ENCODE data around the gene RGP1.

RGP1 gene

GRCh38 chr9:35718721-35719511, 30.2 kb upstream of the RGP1 start:
- no peak for DNase-seq (ENCODE audit: low read depth in 2 of 2, low spot score in 1 of 2)

DNA sequence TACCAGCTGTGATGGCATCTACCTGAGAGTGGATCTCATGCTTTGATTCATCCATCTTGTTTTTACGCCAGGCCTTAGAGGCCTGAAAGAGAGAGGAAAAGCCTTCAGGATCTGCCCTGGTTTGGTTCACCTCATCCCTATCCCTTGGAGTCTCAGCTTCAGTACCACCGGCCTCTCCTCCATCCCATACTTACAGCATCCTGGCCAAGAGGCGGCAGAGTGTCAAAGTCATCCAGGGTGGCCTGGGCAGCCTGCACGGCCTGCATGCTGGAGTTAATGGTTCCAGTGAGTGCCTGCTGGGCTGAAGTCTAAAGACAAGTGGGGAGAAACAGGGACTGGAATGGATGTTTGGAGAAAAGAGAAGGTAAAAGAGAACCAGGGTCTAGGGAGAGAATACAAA, 29.5 kb upstream of the RGP1 start:
- no peak for DNase-seq (ENCODE audit: low read depth in 2 of 2, low spot score in 1 of 2)

DNA sequence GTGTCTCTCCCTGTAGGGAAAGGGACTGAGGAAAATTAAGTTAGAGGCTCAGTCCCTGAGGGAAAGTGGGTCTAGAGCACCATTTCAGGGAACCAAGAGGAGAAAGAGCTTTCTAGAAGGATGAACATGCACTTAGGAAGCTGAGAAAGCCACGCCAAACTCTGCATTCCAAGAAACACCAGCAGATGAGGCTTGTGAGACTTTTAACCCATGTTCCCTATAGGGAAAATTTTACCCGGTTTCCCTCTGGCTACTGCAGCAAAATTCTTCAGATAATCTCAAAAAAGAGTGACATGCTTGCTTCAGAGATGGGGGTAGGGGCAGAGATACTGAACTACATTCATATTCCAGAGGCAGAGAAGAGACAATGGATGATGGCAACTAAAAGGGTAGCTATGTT, 25.7 kb upstream of the RGP1 start:
- DNase-seq (ENCODE audit: low read depth in 2 of 2, low spot score in 1 of 2), result no peak

- DNase-seq (ENCODE audit: low read depth in 2 of 2, low spot score in 1 of 2), result no peak
Observed at GRCh38 chr9:35723908-35724307, 25.2 kb upstream of the RGP1 start.

GRCh38 chr9:35725362-35725761, 23.7 kb upstream of the RGP1 start:
- no peak for DNase-seq (ENCODE audit: low read depth in 2 of 2, low spot score in 1 of 2)

DNA sequence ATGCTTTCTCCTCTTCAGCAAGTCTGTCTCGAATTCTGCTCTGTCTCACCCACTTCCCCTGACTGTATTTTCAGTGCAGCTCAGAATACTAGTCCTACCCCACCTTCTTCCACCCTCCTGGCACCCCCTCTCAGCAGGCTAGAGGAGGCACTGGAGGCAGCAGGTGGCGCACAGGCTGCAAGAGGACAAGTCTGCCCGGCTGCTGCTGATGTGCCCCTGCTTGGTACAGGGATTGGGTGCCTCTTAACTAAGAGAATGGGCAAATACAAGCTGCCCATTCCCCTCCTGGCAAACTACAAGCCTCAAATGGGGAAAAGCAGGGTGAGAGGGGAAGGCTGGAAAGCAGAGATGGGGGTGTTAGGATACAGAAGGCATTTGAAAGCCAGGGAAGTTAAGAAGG, 22.2 kb upstream of the RGP1 start:
- DNase-seq (ENCODE audit: low read depth in 2 of 2, low spot score in 1 of 2), result no peak

GRCh38 chr9:35727676-35728040, 21.4 kb upstream of the RGP1 start:
- DNase-seq (ENCODE audit: low read depth in 2 of 2, low spot score in 1 of 2), result no peak

- no peak for DNase-seq (ENCODE audit: low read depth in 2 of 2, low spot score in 1 of 2)
Observed at GRCh38 chr9:35728041-35728971, 20.8 kb upstream of the RGP1 start.

GRCh38 chr9:35729101-35729500, 20.0 kb upstream of the RGP1 start:
- DNase-seq (ENCODE audit: low read depth in 2 of 2, low spot score in 1 of 2), result no peak

GRCh38 chr9:35729700-35730485, 19.2 kb upstream of the RGP1 start:
- no peak for DNase-seq (ENCODE audit: low read depth in 2 of 2, low spot score in 1 of 2)

DNA sequence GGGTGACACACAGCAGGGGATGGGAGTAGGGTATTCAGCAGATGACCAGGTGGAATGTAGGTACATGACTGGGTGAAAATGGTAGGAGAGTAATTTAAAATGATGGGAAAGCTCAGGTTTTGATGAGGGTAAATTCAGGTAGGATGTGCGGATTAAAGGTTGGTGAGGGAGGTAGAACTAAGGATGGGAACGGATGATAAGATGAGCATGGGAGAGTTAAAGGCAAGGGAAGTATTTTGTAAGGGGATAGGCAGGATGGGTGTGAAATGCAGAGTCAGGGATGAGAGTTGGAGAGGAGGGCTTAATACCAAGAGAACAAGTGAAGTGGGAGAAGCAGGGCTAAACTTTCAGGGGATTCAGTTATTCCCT, 18.6 kb upstream of the RGP1 start:
- DNase-seq (ENCODE audit: low read depth in 2 of 2, low spot score in 1 of 2), result no peak

DNA sequence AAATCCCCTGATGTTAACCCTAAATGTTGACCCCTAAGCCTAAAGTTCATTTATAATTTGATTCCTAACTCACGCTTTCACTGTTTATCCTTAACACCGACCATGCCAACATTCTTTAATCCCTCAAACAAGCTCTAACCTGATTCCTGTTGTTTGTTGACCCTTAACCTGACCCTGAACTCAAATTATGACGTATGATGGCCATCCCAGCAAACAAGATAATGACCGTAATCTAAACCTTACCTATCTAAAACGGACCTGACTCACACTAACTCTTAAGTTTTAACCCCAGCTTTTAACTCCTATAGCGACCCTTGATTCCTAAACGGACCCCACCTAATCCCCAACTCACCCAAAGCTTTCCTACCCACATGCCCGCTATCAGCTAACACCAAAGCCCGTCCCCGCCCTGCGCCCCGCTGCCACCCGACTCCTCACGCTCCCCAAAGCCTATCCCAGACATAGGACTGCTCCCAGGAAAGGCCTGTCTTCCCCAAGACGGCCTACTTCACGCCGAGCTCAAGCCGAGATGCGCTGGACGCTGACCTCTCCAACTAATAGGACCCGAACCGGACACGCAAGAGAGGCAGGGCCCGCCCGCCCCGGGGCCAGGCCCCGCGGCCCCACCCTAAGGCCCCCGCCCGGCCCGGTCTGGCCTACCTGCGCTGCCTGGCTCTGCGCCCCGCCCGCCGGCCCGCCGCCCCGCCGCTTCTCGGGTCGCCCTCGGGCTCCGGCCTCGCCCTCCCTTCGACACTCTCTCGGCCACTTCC, 17.5 kb upstream of the RGP1 start:
- no peak for DNase-seq (ENCODE audit: low read depth in 2 of 2, low spot score in 1 of 2)

DNA sequence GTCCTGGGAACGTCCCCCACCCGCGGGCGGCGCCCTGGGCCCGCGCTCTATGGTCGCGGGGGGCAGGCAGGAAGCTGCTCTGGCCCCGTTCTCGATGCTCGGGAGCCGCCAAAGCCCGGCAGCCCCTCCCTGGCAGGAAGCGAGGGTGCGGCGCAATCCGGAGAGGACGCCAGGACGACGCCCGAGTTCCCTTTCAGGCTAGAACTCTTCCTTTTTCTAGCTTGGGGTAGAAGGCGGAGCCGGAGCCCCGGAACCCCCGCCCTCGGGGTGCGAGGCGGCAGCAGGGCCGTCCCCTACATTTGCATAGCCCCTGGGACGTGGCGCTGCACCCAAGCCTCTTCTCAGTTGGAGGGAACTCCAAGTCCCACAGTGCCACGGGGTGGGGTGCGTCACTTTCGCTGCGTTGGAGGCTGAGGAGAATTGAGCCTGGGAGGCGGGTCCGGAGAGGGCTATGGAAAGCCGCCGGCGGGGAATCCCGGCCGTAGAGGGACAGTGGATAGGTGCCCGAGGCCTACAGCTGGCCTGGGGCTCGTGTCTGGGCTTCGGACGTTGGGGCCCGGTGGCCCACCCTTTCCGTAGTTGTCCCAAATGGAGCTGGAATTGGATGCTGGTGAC, 16.8 kb upstream of the RGP1 start, which contains the start of the genes CREB3 and TLN1:
TSS of gene CREB3 (plus strand) at position 482 of the 615 bp plus-strand sequence. CDS start at position 589, 107 bp downstream.
TSS of gene TLN1 (minus strand) at position 11 of the 615 bp plus-strand sequence. CDS start 6,501 bp downstream, outside the sequence.
- peak; percentile 87 to 94 for DNase-seq (ENCODE audit: low read depth in 2 of 2, low spot score in 1 of 2)

DNA sequence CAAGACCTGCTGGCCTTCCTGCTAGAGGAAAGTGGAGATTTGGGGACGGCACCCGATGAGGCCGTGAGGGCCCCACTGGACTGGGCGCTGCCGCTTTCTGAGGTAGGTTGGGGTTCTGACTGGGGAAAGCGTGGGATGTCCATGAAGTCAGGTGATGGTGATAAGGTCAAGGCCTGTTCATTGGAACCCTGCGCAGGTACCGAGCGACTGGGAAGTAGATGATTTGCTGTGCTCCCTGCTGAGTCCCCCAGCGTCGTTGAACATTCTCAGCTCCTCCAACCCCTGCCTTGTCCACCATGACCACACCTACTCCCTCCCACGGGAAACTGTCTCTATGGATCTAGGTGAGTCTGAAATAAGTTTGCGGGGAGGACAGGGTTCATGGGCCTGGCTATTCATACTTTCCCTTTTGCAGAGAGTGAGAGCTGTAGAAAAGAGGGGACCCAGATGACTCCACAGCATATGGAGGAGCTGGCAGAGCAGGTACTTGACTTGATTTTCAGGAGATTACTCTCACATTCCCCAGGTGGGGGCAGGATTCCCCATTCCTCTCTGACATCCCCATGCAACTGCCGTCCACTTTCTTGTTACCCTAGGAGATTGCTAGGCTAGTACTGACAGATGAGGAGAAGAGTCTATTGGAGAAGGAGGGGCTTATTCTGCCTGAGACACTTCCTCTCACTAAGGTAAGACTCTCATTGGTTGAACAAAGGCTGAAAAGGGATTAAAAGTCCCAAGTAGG, 16.1 kb upstream of the RGP1 start:
- DNase-seq (ENCODE audit: low read depth in 2 of 2, low spot score in 1 of 2), result no peak

DNA sequence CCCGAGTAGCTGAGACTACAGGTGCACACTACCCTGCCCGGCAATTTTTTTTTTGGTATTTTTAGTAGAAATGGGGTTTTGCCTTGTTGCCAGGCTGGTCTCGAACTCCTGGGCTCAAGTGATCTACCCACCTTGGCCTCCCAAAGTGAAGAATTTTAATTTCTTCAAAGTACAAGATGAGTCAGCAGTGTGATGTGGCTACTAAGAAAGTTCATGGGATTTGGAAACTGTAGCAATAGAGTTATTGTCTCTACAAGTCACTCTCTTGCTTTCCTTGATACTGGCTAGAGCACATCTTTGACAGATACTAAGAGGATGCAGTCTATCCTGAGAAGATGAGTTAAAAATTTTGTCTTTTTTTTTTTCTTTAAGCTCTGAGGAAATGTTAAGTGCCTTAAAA, 15.0 kb upstream of the RGP1 start:
- no peak for DNase-seq (ENCODE audit: low read depth in 2 of 2, low spot score in 1 of 2)

DNA sequence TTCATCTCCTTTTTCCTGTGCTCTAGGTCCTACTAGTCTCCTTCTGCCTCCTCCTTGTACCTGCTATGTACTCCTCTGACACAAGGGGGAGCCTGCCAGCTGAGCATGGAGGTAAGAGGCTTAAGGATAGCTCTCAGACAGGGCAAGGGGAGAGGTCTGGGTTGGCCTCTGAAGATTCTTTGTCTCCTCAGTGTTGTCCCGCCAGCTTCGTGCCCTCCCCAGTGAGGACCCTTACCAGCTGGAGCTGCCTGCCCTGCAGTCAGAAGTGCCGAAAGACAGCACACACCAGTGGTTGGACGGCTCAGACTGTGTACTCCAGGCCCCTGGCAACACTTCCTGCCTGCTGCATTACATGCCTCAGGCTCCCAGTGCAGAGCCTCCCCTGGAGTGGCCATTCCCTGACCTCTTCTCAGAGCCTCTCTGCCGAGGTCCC, 12.9 kb upstream of the RGP1 start:
- peak; percentile 27 to 45 for DNase-seq (ENCODE audit: low read depth in 2 of 2, low spot score in 1 of 2)

DNA sequence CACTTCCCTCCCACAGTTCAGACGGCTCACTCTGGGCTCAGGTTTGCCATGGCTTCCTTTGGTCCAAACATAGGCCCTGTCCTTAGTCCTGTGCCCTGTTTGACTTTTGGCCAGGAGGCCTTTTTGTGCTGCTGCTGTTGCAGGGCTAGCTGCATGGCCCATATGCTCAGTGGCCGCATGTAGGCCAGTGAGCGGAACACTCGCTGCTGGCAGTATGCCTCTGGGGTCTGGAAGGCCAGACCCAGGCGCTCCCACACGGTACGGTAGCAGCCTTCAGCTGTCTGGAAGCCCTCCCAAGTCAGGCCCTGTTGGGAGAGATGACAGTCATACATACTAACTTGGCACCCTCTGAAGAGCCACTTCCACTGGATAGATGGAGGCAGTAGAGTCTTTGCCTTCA, 11.9 kb upstream of the RGP1 start:
- DNase-seq (ENCODE audit: low read depth in 2 of 2, low spot score in 1 of 2), result no peak

DNA sequence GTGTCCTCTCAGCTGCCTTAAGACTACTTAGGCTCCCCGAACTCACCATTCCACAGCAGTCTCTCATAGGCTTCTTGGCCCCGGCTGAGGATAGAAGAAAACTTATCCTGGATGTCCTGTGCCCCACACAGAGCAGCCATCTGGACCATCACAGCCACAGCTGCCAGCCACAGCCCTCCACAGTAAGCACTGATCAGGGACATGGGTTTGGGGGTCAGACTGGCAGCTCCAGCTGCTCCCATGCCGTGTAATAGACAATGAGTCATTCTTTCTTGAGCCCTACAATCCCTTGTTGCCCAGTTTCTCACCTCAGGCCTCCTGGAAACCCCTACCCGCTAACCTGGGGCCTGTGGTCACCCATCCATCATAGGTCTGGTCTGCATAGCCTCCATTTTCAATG, 10.9 kb upstream of the RGP1 start:
- no peak for DNase-seq (ENCODE audit: low read depth in 2 of 2, low spot score in 1 of 2)

DNA sequence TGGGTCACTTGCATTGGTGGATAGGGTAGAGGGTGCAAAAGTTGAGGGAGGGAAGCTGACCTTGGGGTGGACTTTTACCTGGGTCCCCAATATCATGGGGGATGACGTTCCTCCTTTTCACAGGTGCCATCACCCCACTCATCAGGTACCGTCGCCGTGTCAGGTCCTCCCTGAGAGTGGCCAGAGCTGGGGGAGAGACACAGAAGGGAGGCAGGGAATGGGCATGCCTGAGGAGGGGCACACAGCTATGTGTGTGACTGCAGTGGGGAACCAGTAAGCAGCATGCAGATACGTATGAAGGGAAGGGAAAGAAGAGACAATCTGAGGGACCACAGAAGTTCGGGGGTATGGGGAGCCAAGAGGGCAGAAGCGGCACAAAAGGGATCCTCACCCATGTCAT, 10.2 kb upstream of the RGP1 start:
- DNase-seq (ENCODE audit: low read depth in 2 of 2, low spot score in 1 of 2), result no peak
